ENCODE data around the gene ZNF790. TPM values are rescaled to one million over a fixed set of nuclear protein-coding genes. Genes with fewer than 3 reads are reported as not detected.

Gene ZNF790
- total and polyA plus RNA-seq, 2 of the 13 experiments (the other 11 are each of a cell fraction or from before 2014, with no cell fraction given), result 1.3 to 5.3 TPM

DNA sequence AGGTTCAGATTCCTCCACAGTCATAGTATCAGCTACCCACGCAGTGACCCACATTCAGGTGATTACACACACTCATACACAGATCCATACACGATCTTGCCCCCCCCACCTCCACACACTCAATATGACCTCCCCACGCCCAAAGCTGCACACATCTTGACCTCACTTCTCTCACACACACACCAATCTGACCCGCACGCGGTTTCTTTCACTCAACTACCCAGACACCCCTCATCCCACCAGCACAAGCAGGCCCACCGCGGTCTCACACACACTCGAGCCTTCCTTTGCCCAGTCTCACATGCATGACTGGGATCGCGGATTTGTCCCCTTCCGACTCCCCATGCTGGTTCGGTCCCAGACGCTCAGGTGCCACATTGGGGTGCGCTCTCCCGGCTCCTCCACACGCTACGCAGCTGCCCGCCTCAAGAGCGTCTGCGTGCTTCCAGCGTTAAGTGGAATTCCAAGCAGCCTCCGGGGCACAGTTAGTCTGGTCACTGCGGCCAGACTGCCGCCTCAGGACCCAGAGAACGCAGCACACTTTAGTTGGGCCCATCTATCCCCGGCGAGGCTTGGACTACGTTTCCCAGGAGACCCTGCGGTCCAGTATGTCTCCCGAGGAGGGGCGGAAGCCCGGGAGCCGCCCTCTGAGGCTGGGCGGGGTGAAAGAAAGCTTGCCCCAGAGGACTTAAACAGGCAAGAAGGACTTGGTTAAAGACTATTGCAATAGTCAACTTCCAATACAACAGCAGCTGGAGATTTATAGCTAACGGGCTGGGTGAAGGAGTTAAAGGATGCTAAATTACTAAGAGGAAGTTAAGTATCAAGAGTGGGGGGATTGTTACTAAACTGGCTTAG is 11.7 kb upstream of the ZNF790 start (continued):
- TF ChIP-seq MYNN (CRISPR knock-in tag; IDR thresholded peaks at IDR 0.05; ENCODE audit: low read depth), result no peak
- TF ChIP-seq, protein P1, sequence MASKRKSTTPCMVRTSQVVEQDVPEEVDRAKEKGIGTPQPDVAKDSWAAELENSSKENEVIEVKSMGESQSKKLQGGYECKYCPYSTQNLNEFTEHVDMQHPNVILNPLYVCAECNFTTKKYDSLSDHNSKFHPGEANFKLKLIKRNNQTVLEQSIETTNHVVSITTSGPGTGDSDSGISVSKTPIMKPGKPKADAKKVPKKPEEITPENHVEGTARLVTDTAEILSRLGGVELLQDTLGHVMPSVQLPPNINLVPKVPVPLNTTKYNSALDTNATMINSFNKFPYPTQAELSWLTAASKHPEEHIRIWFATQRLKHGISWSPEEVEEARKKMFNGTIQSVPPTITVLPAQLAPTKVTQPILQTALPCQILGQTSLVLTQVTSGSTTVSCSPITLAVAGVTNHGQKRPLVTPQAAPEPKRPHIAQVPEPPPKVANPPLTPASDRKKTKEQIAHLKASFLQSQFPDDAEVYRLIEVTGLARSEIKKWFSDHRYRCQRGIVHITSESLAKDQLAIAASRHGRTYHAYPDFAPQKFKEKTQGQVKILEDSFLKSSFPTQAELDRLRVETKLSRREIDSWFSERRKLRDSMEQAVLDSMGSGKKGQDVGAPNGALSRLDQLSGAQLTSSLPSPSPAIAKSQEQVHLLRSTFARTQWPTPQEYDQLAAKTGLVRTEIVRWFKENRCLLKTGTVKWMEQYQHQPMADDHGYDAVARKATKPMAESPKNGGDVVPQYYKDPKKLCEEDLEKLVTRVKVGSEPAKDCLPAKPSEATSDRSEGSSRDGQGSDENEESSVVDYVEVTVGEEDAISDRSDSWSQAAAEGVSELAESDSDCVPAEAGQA (IDR thresholded peaks at IDR 0.05; ENCODE audit: low read depth), result no peak
- TF ChIP-seq, protein P1 (CRISPR knock-in tag; IDR thresholded peaks at IDR 0.05; ENCODE audit: borderline replicate concordance), result peak; percentile 27; the same call in 1 of the 2 replicates
- no peak for TF ChIP-seq ZNF660 (CRISPR knock-in tag; IDR thresholded peaks at IDR 0.05; ENCODE audit: borderline replicate concordance, low read depth)
- peak; percentile 53 for TF ChIP-seq TAF1 (CRISPR knock-in tag; IDR thresholded peaks at IDR 0.05)
- no peak for TF ChIP-seq FOXJ3 (CRISPR knock-in tag; IDR thresholded peaks at IDR 0.05; ENCODE audit: borderline replicate concordance)
- no peak for TF ChIP-seq ZBTB1 (CRISPR knock-in tag; IDR thresholded peaks at IDR 0.05; ENCODE audit: borderline replicate concordance)
- 0 out of 2 replicates have a peak, but pooled peaks have one; percentile 54 for TF ChIP-seq ZSCAN31 (CRISPR knock-in tag; IDR thresholded peaks at IDR 0.05; ENCODE audit: low read depth)
- no peak for TF ChIP-seq TRIM24 (CRISPR knock-in tag; IDR thresholded peaks at IDR 0.05)
- TF ChIP-seq, protein P2, sequence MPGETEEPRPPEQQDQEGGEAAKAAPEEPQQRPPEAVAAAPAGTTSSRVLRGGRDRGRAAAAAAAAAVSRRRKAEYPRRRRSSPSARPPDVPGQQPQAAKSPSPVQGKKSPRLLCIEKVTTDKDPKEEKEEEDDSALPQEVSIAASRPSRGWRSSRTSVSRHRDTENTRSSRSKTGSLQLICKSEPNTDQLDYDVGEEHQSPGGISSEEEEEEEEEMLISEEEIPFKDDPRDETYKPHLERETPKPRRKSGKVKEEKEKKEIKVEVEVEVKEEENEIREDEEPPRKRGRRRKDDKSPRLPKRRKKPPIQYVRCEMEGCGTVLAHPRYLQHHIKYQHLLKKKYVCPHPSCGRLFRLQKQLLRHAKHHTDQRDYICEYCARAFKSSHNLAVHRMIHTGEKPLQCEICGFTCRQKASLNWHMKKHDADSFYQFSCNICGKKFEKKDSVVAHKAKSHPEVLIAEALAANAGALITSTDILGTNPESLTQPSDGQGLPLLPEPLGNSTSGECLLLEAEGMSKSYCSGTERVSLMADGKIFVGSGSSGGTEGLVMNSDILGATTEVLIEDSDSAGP (CRISPR knock-in tag; IDR thresholded peaks at IDR 0.05; ENCODE audit: borderline replicate concordance), result peak; percentile 14
- no peak for TF ChIP-seq SP5 (CRISPR knock-in tag; IDR thresholded peaks at IDR 0.05; ENCODE audit: borderline replicate concordance, low read depth)
- TF ChIP-seq, protein P3, sequence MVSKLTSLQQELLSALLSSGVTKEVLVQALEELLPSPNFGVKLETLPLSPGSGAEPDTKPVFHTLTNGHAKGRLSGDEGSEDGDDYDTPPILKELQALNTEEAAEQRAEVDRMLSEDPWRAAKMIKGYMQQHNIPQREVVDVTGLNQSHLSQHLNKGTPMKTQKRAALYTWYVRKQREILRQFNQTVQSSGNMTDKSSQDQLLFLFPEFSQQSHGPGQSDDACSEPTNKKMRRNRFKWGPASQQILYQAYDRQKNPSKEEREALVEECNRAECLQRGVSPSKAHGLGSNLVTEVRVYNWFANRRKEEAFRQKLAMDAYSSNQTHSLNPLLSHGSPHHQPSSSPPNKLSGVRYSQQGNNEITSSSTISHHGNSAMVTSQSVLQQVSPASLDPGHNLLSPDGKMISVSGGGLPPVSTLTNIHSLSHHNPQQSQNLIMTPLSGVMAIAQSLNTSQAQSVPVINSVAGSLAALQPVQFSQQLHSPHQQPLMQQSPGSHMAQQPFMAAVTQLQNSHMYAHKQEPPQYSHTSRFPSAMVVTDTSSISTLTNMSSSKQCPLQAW (CRISPR knock-in tag; IDR thresholded peaks at IDR 0.05), result no peak; the same call in 1 of the 2 replicates
- TF ChIP-seq, protein P4, sequence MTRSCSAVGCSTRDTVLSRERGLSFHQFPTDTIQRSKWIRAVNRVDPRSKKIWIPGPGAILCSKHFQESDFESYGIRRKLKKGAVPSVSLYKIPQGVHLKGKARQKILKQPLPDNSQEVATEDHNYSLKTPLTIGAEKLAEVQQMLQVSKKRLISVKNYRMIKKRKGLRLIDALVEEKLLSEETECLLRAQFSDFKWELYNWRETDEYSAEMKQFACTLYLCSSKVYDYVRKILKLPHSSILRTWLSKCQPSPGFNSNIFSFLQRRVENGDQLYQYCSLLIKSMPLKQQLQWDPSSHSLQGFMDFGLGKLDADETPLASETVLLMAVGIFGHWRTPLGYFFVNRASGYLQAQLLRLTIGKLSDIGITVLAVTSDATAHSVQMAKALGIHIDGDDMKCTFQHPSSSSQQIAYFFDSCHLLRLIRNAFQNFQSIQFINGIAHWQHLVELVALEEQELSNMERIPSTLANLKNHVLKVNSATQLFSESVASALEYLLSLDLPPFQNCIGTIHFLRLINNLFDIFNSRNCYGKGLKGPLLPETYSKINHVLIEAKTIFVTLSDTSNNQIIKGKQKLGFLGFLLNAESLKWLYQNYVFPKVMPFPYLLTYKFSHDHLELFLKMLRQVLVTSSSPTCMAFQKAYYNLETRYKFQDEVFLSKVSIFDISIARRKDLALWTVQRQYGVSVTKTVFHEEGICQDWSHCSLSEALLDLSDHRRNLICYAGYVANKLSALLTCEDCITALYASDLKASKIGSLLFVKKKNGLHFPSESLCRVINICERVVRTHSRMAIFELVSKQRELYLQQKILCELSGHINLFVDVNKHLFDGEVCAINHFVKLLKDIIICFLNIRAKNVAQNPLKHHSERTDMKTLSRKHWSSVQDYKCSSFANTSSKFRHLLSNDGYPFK (CRISPR knock-in tag; IDR thresholded peaks at IDR 0.05; ENCODE audit: borderline replicate concordance), result peak; percentile 11; the same call in 1 of the 2 replicates
- TF ChIP-seq ZNF605 (CRISPR knock-in tag; IDR thresholded peaks at IDR 0.05), result 0 out of 2 replicates have a peak, but pooled peaks have one; percentile 47
- TF ChIP-seq CC2D1A (CRISPR knock-in tag; IDR thresholded peaks at IDR 0.05), result no peak
- TF ChIP-seq ZC3H13 (CRISPR knock-in tag; IDR thresholded peaks at IDR 0.05), result no peak; the same call in 1 of the 2 replicates
